Left lobe of liver (tissue), 2 donors: ENCODE data around the gene PCDHA12. TPM values are rescaled to one million over a fixed set of nuclear protein-coding genes. Genes with fewer than 3 reads are reported as not detected.

ENCODE experiments used
- ATAC-seq: fragments of 200-7000 bp; cut with Tn5 transposase; one replicate; pipeline ENCODE4 v1.9.1; 2020; ENCODE audit warnings: mild to moderate bottlenecking, moderate library complexity
- DNase-seq: peaks from one replicate; pipeline ENCODE4 v3.0.0-alpha.2; 2020; ENCODE audit warnings: low spot score
- total RNA-seq: library from RNA; stranded (reverse); gene quantifications from one replicate; pipeline ENCODE4 v1.2.1, GENCODE V29; 2021
- donor health status: DM: no; HTN: no; CAD: no; lungs with moderate emphysema.
- donor health status: DM: no; HTN: yes; CAD: no.

Gene PCDHA12
- total RNA-seq, 1 donor from 2014 or later, result 0.08 TPM

DNA sequence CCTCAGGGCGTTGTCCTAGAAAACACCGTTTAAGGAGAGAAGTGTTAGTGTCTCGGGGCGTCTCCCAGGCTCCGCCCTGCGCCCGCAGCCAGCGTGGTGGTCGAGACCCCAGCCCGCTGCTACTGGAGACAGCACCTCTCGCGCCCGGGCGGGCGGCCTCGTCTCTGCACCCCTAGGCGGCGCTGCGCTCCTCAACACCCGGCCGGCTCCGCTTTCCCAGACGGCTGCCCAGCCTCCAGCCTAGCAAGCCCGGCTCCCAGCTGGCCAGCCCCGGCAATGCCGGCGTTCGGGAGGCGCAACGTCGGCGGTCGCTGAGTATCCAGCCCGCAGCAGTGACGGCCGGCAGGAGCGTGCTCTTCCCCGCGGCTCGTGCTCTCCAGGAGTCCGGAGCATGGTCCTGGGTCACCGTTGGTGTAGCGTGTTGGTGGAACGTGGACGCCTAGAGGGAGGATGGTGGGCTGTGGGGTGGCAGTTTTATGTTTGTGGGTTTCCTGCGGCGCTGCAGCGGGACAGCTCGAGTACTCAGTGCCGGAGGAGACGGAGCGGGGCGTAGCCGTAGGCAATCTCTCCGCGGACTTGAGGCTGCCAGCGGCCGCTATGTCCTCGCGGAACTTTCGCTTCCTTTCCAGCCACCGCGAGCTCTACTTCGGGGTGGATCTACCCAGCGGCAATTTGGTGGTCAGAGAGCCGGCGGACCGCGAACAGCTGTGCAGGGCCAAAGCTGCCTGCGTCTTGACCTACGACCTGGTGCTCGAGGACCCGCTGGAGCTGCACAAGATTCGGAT lies 51.5 kb downstream of the PCDHA12 start:
- peak; percentile 97 for ATAC-seq
- peak; percentile 71 for DNase-seq

DNA sequence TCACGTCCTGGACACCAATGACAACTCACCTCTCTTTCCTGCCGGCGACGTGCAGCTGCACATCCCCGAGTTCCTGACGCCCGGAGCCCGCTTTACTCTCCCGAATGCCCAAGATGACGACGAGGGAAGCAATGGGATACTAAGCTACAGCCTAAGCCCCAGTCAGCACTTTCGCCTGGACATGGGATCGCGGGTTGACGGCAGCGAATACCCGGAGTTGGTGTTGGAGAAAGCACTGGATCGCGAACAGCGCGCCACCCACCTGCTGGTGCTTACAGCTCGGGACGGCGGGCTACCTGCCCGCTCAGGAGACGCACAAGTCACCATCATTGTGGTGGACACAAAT lies 52.1 kb downstream of the PCDHA12 start:
- peak; percentile 5 for ATAC-seq
- no peak for DNase-seq

Other genes starting within 250 kb of the PCDHA12 start
- gene CD14, start 242.1 kb upstream of the PCDHA12 start, total RNA-seq, result 211 TPM
- 15.6 TPM for gene TMCO6, start 235.9 kb upstream of the PCDHA12 start, total RNA-seq
- 50.5 TPM for gene NDUFA2, start 227.7 kb upstream of the PCDHA12 start, total RNA-seq
- 25.4 TPM for gene IK, start 227.5 kb upstream of the PCDHA12 start, total RNA-seq
- 17.8 TPM for gene WDR55, start 210.4 kb upstream of the PCDHA12 start, total RNA-seq
- 1.8 TPM for gene DND1, start 201.7 kb upstream of the PCDHA12 start, total RNA-seq
- gene HARS1, start 183.9 kb upstream of the PCDHA12 start, total RNA-seq, result 48.9 TPM
- 12.4 TPM for gene HARS2, start 183.9 kb upstream of the PCDHA12 start, total RNA-seq
- gene ZMAT2, start 174.9 kb upstream of the PCDHA12 start, total RNA-seq, result 18.0 TPM
- not detected for gene PCDHA1, start 89.2 kb upstream of the PCDHA12 start, total RNA-seq
- gene PCDHA2, start 80.5 kb upstream of the PCDHA12 start, total RNA-seq, result not detected
- gene PCDHA3, start 74.3 kb upstream of the PCDHA12 start, total RNA-seq, result 0.05 TPM
- gene PCDHA4, start 68.2 kb upstream of the PCDHA12 start, total RNA-seq, result 0.05 TPM
- not detected for gene PCDHA5, start 53.7 kb upstream of the PCDHA12 start, total RNA-seq
- gene PCDHA6, start 47.3 kb upstream of the PCDHA12 start, total RNA-seq, result not detected
- gene PCDHA7, start 41.0 kb upstream of the PCDHA12 start, total RNA-seq, result not detected
- gene PCDHA8, start 34.1 kb upstream of the PCDHA12 start, total RNA-seq, result not detected
- not detected for gene PCDHA9, start 26.9 kb upstream of the PCDHA12 start, total RNA-seq
- not detected for gene PCDHA10, start 19.4 kb upstream of the PCDHA12 start, total RNA-seq
- 0.23 TPM for gene PCDHA11, start 6.4 kb upstream of the PCDHA12 start, total RNA-seq
- gene PCDHA13, start 6.8 kb downstream of the PCDHA12 start, total RNA-seq, result 0.28 TPM
- gene PCDHAC1, start 51.0 kb downstream of the PCDHA12 start, total RNA-seq, result 0.28 TPM
- gene PCDHAC2, start 91.2 kb downstream of the PCDHA12 start, total RNA-seq, result 0.86 TPM
- gene PCDHB1, start 176.1 kb downstream of the PCDHA12 start, total RNA-seq, result not detected
- 0.08 TPM for gene PCDHB2, start 219.3 kb downstream of the PCDHA12 start, total RNA-seq
- 0.15 TPM for gene PCDHB3, start 225.2 kb downstream of the PCDHA12 start, total RNA-seq
- 0.35 TPM for gene PCDHB4, start 246.5 kb downstream of the PCDHA12 start, total RNA-seq